Parathyroid adenoma (tissue), 2 donors: ENCODE data around the gene DPF3.

Source experiments
- H2AFZ ChIP-seq: fragments of 300-600 bp; sonication (generic); one replicate; pipeline ENCODE4 v1.7.0; 2017; ENCODE audit warnings: antibody characterized with exemption, mild to moderate bottlenecking
- H3K27ac ChIP-seq: fragments of 300-600 bp; sonication (generic); one replicate; pipeline ENCODE4 v1.7.0; 2017
- H3K27me3 ChIP-seq: fragments of 300-600 bp; sonication (generic); one replicate; pipeline ENCODE4 v1.7.0; 2017; ENCODE audit warnings: low read length; ENCODE audit not compliant: control insufficient read depth, insufficient read depth
- H3K36me3 ChIP-seq: fragments of 300-600 bp; sonication (generic); one replicate; pipeline ENCODE4 v1.7.0; 2017; ENCODE audit warnings: low read length; ENCODE audit not compliant: control insufficient read depth, insufficient read depth
- H3K4me1 ChIP-seq: fragments of 300-600 bp; sonication (generic); one replicate; pipeline ENCODE4 v1.7.0; 2017; ENCODE audit warnings: control low read depth
- H3K4me2 ChIP-seq: fragments of 300-600 bp; sonication (generic); one replicate; pipeline ENCODE4 v1.7.0; 2017; ENCODE audit warnings: low read length
- H3K4me3 ChIP-seq: fragments of 300-600 bp; sonication (generic); one replicate; pipeline ENCODE4 v1.7.0; 2017; ENCODE audit warnings: low read depth, low read length
- H3K79me2 ChIP-seq: fragments of 300-600 bp; sonication (generic); one replicate; pipeline ENCODE4 v1.7.0; 2017; ENCODE audit warnings: control low read depth
- H3K9ac ChIP-seq: fragments of 300-600 bp; sonication (generic); one replicate; pipeline ENCODE4 v1.7.0; 2017; ENCODE audit warnings: mild to moderate bottlenecking
- H3K9me3 ChIP-seq: fragments of 300-600 bp; sonication (generic); one replicate; pipeline ENCODE4 v1.7.0; 2017; ENCODE audit warnings: low read length; ENCODE audit not compliant: control insufficient read depth
- TF ChIP-seq, protein P1 (sequence below): fragments of 300-600 bp; sonication (generic); IDR thresholded peaks from one replicate; pipeline ENCODE4 v1.7.0; 2017; ENCODE audit warnings: antibody characterized with exemption, mild to moderate bottlenecking
- donor health status: primary hyperparathyroidism.

The DPF3 gene

DNA sequence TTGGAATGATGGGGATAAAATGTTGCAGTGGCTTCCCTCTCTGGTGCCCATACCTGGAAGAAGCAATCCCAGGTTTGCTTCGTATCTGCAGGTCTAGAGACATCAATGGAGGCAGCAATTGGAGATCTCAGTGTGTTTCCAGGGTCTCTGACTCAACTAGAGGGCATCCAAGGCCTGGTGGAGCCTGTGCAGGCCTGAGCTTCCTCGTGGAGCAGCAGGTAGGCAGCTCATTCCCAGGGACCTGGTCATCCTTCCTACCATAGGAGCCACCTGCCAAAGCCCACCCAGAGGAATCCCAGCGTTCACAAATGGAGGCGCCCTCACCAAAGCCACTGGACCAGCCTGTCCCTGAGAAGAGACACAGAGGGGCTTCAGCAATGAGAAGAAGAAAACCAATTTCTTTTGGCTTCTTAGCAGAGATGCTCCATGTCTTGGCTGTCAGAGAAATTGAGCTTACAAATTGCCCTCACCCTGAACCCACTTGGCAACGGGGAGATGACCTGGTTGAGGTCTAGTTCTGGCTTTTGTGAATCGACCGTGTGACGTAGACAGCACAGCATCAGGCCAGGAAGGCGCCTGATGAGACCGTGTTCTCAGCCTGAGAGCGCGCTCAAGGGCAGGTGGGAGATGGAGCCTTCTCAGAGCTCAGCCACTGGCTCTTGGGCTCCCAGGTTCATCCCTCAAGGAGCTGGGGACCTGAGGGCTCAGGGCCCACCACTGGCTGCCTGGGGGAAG lies 283.6 kb downstream of the DPF3 start:
- H3K9me3 ChIP-seq: no peaks in the 10 kb centered on the region

DNA sequence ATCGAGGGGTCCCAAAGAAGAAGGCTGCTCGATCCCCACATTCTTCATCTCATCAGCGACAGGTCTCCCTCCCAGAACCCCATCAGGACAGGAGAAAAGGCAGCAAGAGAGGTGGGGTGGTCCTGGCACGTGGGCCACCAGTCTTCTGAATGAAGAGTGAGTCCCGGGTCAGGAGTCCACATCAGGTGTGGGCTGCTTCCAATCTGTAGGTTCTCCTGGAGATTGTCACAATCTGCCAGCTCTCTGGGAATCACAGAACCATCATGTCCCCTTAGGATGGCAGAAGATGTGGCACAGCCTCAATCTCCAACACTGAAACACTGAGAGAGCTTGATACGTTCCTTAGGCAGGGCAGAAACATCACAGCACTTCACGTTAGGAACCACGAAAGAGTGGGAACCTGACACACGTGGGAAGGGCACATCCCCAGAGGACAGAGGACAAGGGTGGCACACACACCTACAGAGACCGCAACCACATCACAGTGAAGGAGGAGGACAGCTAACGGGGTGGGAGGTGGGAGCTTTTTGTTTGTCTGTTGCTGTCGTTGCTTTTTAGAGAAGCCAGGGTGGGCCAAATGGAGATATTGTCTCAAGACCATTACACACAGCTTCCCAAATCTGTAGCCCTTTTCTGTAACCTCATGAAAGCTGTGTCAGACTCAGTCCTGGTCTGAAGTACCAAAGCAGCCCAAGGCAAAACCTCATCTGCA lies 284.5 kb downstream of the DPF3 start:
- H3K9ac ChIP-seq: no peak overlapping the region
- H3K27me3 ChIP-seq: no peaks in the 10 kb centered on the region
- no peaks in the 10 kb centered on the region for H3K36me3 ChIP-seq
- H3K27ac ChIP-seq: no peak overlapping the region
- H3K4me1 ChIP-seq: peaks cover 19% of the 10 kb centered on the region
- no peaks in the 10 kb centered on the region for H3K79me2 ChIP-seq
- no peaks in the 10 kb centered on the region for H3K9me3 ChIP-seq
- no peak overlapping the region for H2AFZ ChIP-seq
- no peak overlapping the region for H3K4me2 ChIP-seq
- no peak overlapping the region for H3K4me3 ChIP-seq
- TF ChIP-seq, protein P1, sequence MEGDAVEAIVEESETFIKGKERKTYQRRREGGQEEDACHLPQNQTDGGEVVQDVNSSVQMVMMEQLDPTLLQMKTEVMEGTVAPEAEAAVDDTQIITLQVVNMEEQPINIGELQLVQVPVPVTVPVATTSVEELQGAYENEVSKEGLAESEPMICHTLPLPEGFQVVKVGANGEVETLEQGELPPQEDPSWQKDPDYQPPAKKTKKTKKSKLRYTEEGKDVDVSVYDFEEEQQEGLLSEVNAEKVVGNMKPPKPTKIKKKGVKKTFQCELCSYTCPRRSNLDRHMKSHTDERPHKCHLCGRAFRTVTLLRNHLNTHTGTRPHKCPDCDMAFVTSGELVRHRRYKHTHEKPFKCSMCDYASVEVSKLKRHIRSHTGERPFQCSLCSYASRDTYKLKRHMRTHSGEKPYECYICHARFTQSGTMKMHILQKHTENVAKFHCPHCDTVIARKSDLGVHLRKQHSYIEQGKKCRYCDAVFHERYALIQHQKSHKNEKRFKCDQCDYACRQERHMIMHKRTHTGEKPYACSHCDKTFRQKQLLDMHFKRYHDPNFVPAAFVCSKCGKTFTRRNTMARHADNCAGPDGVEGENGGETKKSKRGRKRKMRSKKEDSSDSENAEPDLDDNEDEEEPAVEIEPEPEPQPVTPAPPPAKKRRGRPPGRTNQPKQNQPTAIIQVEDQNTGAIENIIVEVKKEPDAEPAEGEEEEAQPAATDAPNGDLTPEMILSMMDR: no peak

More for the DNA sequence above, 283.6 kb downstream of the DPF3 start:
- no peaks in the 10 kb centered on the region for H3K36me3 ChIP-seq
- H3K27me3 ChIP-seq: no peaks in the 10 kb centered on the region
- no peaks in the 10 kb centered on the region for H3K79me2 ChIP-seq
- H3K4me2 ChIP-seq: no peak overlapping the region
- H3K27ac ChIP-seq: no peak overlapping the region
- no peak overlapping the region for H3K4me3 ChIP-seq
- peaks cover 21% of the 10 kb centered on the region for H3K4me1 ChIP-seq
- H2AFZ ChIP-seq: no peak overlapping the region
- TF ChIP-seq, protein P1: no peak
- H3K9ac ChIP-seq: no peak overlapping the region

DNA sequence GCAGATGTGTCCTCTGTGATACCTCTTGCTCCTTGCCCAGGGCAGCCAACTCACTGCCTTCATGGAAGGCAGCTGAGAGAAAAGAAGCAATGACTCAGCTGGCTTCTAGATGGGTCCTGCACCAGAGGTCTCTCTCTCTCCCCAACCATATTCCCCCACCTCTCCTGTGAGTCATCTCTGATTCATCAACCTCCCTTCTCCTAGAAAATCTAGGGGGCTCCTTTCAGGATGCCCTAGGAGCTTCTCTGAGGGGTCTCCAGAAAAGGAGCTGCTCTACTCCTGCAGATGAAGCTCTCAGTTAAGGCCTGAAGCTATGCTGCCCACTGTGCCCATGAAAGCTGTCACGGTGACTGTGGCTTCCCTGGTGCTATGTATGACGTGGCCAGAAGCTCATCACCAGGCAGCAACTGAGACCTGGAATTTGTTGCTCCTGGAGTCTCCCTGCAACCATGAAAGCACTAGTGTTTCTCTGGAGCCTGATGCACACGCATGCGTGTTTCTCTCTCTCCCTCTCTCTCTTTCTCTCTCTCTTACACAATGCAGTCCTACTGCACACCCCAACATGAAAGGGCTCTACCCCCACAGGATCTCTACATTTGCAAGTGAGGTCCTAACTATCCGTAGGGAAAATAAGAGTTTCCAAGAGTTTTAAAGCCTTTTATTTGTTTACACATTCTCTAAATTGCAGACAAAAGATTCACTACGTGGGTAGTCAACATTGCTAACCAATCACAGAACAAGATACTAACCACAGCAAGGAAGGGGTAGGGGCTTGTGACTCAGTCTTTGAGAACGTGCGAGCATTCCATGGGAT lies 285.3 kb downstream of the DPF3 start:
- Histone ChIP-seq H3K4me3 (no peak overlapping the region), H3K9me3 (no peaks in the 10 kb centered on the region), H3K36me3 (no peaks in the 10 kb centered on the region), H2AFZ (no peak overlapping the region), H3K4me1 (peaks cover 12% of the 10 kb centered on the region), H3K9ac (no peak overlapping the region), H3K27me3 (no peaks in the 10 kb centered on the region), H3K4me2 (no peak overlapping the region), H3K79me2 (no peaks in the 10 kb centered on the region), H3K27ac (no peak overlapping the region)
- TF ChIP-seq, protein P1: no peak

DNA sequence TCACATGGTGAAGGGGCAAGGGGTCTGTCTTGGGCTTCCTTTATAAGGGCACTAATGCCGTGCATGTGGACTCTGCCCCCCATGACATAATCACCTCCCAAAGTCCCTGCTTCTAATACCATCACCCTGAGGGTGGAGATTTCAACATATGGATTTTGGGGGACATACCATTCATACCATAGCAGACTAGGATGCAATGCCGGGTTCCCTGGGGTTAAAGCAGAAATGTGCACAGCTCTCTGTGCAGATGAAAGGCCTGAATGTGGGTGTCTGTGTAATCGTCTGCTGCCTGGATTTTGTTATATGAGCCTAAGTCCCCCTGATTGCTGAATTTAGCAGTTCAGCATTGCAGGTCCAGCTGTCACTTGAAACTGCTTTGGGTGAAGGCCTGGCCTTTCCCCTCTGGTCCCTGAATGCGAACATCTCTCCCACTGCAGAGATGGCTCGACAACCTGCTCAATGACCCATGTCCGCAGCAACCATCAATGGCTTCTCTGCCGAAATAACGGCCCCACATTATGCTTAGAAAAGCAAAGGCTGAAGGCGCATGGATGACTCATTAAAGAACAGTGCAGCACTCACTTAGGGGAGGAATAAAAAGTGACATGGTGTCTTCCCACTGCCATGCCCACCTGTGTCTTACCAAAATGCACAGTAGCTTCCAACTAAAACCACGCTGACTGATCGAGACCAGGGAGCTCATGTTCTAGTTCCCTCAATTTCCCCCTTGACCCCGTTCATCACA lies 286.3 kb downstream of the DPF3 start:
- no peaks in the 10 kb centered on the region for H3K27me3 ChIP-seq
- H3K4me2 ChIP-seq: no peak overlapping the region
- peaks cover 1% of the 10 kb centered on the region for H3K4me1 ChIP-seq
- no peak overlapping the region for H2AFZ ChIP-seq
- TF ChIP-seq, protein P1: no peak
- no peaks in the 10 kb centered on the region for H3K36me3 ChIP-seq
- H3K9ac ChIP-seq: no peak overlapping the region
- H3K9me3 ChIP-seq: no peaks in the 10 kb centered on the region
- H3K27ac ChIP-seq: no peak overlapping the region
- no peaks in the 10 kb centered on the region for H3K79me2 ChIP-seq
- H3K4me3 ChIP-seq: no peak overlapping the region
